ENCODE results near the gene ATG10. TPM values are rescaled to one million over a fixed set of nuclear protein-coding genes. Genes with fewer than 3 reads are reported as not detected.
"Not testable (repeated sequence)": the region's sequence is repeated elsewhere in the genome, so short reads cannot be mapped to it uniquely, and the experiment has no call there.

The ATG10 gene
- total RNA-seq, 1 donor from 2014 or later, result 4.3 TPM

DNA sequence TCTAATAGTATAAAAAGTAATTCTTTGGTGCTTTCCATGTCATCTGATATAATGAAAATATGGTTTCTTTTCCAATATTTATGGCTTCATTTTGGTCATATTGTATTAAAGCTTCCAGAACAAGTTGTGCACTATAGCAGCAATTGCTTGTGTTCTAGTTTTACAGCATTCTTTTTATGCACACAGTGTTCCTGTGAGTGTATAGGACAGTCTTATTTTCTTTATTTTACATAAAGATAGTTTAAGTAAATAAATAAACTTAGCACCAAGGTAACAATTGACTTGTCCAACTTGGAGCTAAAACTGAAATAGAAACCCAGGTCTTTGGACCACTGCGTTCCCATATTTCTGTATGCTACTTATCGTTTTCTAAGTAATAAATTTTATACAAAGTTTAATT, 38.9 kb downstream of the ATG10 start:
- no peaks in the 10 kb centered on the region for H3K4me1 ChIP-seq (ENCODE audit: insufficient read depth, low read length)
- H3K36me3 ChIP-seq (ENCODE audit: insufficient read depth, low read length), result no peaks in the 10 kb centered on the region
- no peaks in the 10 kb centered on the region for H3K9me3 ChIP-seq (ENCODE audit: insufficient read depth, low read depth, low read length)
- H3K27ac Mint-ChIP-seq (ENCODE audit: unreplicated experiment), result no peak overlapping the region
- H3K27me3 Mint-ChIP-seq (ENCODE audit: low read depth, unreplicated experiment), result no peaks in the 10 kb centered on the region
- H3K4me3 Mint-ChIP-seq (ENCODE audit: unreplicated experiment), result no peak overlapping the region
- no peaks in the 10 kb centered on the region for H4K20me1 ChIP-seq (ENCODE audit: insufficient read depth, low read length)
- FAIRE-seq (no peak), DNase-seq (ENCODE audit: low read depth) (no peak)
- H3K36me3 Mint-ChIP-seq (ENCODE audit: low read depth, unreplicated experiment), result peaks cover 5% of the 10 kb centered on the region
- H3K27me3 ChIP-seq (ENCODE audit: insufficient read depth, low read length), result no peaks in the 10 kb centered on the region
- no peak overlapping the region for H2AFZ ChIP-seq (ENCODE audit: low read depth, low read length)
- no peak overlapping the region for H3K4me2 ChIP-seq (ENCODE audit: low read length)
- no peak overlapping the region for H3K9ac ChIP-seq (ENCODE audit: low read length)
- H3K79me2 ChIP-seq (ENCODE audit: insufficient read depth, low read length), result no peaks in the 10 kb centered on the region
- no peak overlapping the region for H3K4me3 ChIP-seq (ENCODE audit: insufficient read depth, low read depth, low read length)
- TF ChIP-seq EZH2 (IDR thresholded peaks at IDR 0.05; ENCODE audit: insufficient read depth, low read length), result no peak
- H3K27ac ChIP-seq (ENCODE audit: low read depth, low read length), result no peak overlapping the region
- peaks cover 6% of the 10 kb centered on the region for H3K9me3 Mint-ChIP-seq (ENCODE audit: unreplicated experiment)
- no peaks in the 10 kb centered on the region for H3K4me1 Mint-ChIP-seq (ENCODE audit: low read depth, unreplicated experiment)

DNA sequence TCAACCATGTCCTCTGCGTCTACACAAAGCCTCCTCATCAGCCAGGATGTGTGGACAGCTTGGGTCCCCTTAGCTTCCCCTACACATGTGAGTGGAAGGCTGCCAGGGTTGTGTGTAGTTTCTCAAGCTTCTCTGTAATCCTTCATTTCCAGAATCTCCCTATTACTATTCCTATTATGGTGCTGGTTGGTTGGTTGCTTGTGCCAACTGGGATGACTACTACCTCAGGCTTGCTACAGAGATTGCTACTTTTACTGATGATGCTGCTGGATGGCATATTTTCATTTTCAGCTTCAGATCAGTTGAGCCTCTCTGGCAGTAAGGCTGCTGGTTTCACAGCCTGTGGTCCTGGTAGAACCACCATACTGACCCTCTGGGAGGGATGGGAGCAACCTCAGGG, 39.9 kb downstream of the ATG10 start:
- peaks cover 6% of the 10 kb centered on the region for H3K9me3 Mint-ChIP-seq (ENCODE audit: unreplicated experiment)
- no peaks in the 10 kb centered on the region for H3K27me3 Mint-ChIP-seq (ENCODE audit: low read depth, unreplicated experiment)
- H3K4me1 Mint-ChIP-seq (ENCODE audit: low read depth, unreplicated experiment), result no peaks in the 10 kb centered on the region
- Histone ChIP-seq H2AFZ (ENCODE audit: low read depth, low read length) (no peak overlapping the region), H3K9me3 (ENCODE audit: insufficient read depth, low read depth, low read length) (no peaks in the 10 kb centered on the region), H3K4me1 (ENCODE audit: insufficient read depth, low read length) (no peaks in the 10 kb centered on the region), H3K4me2 (ENCODE audit: low read length) (no peak overlapping the region), H4K20me1 (ENCODE audit: insufficient read depth, low read length) (no peaks in the 10 kb centered on the region), H3K9ac (ENCODE audit: low read length) (no peak overlapping the region), H3K27me3 (ENCODE audit: insufficient read depth, low read length) (no peaks in the 10 kb centered on the region), H3K36me3 (ENCODE audit: insufficient read depth, low read length) (no peaks in the 10 kb centered on the region), H3K27ac (ENCODE audit: low read depth, low read length) (no peak overlapping the region), H3K4me3 (ENCODE audit: insufficient read depth, low read depth, low read length) (no peak overlapping the region), H3K79me2 (ENCODE audit: insufficient read depth, low read length) (no peaks in the 10 kb centered on the region)
- H3K36me3 Mint-ChIP-seq (ENCODE audit: low read depth, unreplicated experiment), result peaks cover 8% of the 10 kb centered on the region
- FAIRE-seq, result no peak
- H3K27ac Mint-ChIP-seq (ENCODE audit: unreplicated experiment), result no peak overlapping the region
- no peak for TF ChIP-seq EZH2 (IDR thresholded peaks at IDR 0.05; ENCODE audit: insufficient read depth, low read length)
- TF ChIP-seq, protein P1, sequence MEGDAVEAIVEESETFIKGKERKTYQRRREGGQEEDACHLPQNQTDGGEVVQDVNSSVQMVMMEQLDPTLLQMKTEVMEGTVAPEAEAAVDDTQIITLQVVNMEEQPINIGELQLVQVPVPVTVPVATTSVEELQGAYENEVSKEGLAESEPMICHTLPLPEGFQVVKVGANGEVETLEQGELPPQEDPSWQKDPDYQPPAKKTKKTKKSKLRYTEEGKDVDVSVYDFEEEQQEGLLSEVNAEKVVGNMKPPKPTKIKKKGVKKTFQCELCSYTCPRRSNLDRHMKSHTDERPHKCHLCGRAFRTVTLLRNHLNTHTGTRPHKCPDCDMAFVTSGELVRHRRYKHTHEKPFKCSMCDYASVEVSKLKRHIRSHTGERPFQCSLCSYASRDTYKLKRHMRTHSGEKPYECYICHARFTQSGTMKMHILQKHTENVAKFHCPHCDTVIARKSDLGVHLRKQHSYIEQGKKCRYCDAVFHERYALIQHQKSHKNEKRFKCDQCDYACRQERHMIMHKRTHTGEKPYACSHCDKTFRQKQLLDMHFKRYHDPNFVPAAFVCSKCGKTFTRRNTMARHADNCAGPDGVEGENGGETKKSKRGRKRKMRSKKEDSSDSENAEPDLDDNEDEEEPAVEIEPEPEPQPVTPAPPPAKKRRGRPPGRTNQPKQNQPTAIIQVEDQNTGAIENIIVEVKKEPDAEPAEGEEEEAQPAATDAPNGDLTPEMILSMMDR (IDR thresholded peaks at IDR 0.05; ENCODE audit: insufficient read depth, low read depth, low read length), result no peak
- peak; percentile 55 for DNase-seq (ENCODE audit: low read depth)
- no peak overlapping the region for H3K4me3 Mint-ChIP-seq (ENCODE audit: unreplicated experiment)

DNA sequence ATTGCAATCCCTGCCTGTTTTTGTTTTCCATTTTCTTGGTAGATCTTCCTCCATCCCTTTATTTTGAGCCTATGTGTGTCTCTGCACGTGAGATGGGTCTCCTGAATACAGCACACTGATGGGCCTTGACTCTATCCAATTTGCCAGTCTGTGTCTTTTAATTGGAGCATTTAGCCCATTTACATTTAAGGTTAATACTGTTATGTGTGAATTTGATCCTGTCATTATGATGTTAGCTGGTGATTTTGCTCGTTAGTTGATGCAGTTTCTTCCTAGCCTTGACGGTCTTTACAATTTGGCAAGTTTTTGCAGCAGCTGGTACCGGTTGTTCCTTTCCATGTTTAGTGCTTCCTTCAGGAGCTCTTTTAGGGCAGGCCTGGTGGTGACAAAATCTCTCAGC, 42.8 kb downstream of the ATG10 start:
- not testable (repeated sequence) for H3K9ac ChIP-seq (ENCODE audit: low read length); H3K36me3 Mint-ChIP-seq (ENCODE audit: low read depth, unreplicated experiment); H3K9me3 ChIP-seq (ENCODE audit: insufficient read depth, low read depth, low read length); H3K27me3 ChIP-seq (ENCODE audit: insufficient read depth, low read length); H3K27ac Mint-ChIP-seq (ENCODE audit: unreplicated experiment); H4K20me1 ChIP-seq (ENCODE audit: insufficient read depth, low read length); H3K9me3 Mint-ChIP-seq (ENCODE audit: unreplicated experiment); H3K4me2 ChIP-seq (ENCODE audit: low read length); H3K36me3 ChIP-seq (ENCODE audit: insufficient read depth, low read length); FAIRE-seq; H3K27ac ChIP-seq (ENCODE audit: low read depth, low read length); H3K4me3 Mint-ChIP-seq (ENCODE audit: unreplicated experiment); H3K27me3 Mint-ChIP-seq (ENCODE audit: low read depth, unreplicated experiment); H3K4me1 ChIP-seq (ENCODE audit: insufficient read depth, low read length); DNase-seq (ENCODE audit: low read depth); H2AFZ ChIP-seq (ENCODE audit: low read depth, low read length); H3K79me2 ChIP-seq (ENCODE audit: insufficient read depth, low read length); H3K4me3 ChIP-seq (ENCODE audit: insufficient read depth, low read depth, low read length)
- H3K4me1 Mint-ChIP-seq (ENCODE audit: low read depth, unreplicated experiment), result peaks cover 13% of the 10 kb centered on the region

DNA sequence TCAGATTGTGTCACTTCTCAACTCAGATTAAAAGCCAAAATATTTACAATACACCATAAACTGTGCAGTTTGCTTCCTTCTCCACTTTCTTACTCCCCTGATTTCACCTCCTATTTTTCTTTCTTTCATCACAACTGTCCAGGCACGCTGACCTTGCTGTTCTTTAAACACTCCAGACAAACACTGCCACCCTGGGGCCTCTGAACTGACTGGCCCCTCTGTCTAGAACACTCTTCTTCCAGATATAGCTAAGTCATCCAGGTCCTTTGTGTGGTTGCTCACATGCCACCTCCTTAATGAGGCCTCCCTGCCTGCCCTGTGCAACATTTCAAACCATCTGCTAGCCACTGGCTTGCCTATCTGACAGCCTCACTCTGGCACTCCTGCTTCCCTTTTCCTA, 46.6 kb downstream of the ATG10 start:
- Mint-ChIP-seq H3K9me3 (ENCODE audit: unreplicated experiment) (peaks cover 6% of the 10 kb centered on the region), H3K4me3 (ENCODE audit: unreplicated experiment) (no peak overlapping the region), H3K4me1 (ENCODE audit: low read depth, unreplicated experiment) (peaks cover 13% of the 10 kb centered on the region), H3K36me3 (ENCODE audit: low read depth, unreplicated experiment) (peaks cover 8% of the 10 kb centered on the region), H3K27ac (ENCODE audit: unreplicated experiment) (peak overlapping the region; percentile 50), H3K27me3 (ENCODE audit: low read depth, unreplicated experiment) (no peaks in the 10 kb centered on the region)
- no peaks in the 10 kb centered on the region for H4K20me1 ChIP-seq (ENCODE audit: insufficient read depth, low read length)
- H3K36me3 ChIP-seq (ENCODE audit: insufficient read depth, low read length), result no peaks in the 10 kb centered on the region
- no peak for FAIRE-seq
- no peaks in the 10 kb centered on the region for H3K79me2 ChIP-seq (ENCODE audit: insufficient read depth, low read length)
- H3K27ac ChIP-seq (ENCODE audit: low read depth, low read length), result no peak overlapping the region
- no peak for TF ChIP-seq EZH2 (IDR thresholded peaks at IDR 0.05; ENCODE audit: insufficient read depth, low read length)
- TF ChIP-seq, protein P1 (IDR thresholded peaks at IDR 0.05; ENCODE audit: insufficient read depth, low read depth, low read length), result no peak
- H2AFZ ChIP-seq (ENCODE audit: low read depth, low read length), result no peak overlapping the region
- no peak overlapping the region for H3K4me3 ChIP-seq (ENCODE audit: insufficient read depth, low read depth, low read length)
- no peaks in the 10 kb centered on the region for H3K27me3 ChIP-seq (ENCODE audit: insufficient read depth, low read length)
- H3K9me3 ChIP-seq (ENCODE audit: insufficient read depth, low read depth, low read length), result no peaks in the 10 kb centered on the region
- peak; percentile 8 for DNase-seq (ENCODE audit: low read depth)
- H3K4me1 ChIP-seq (ENCODE audit: insufficient read depth, low read length), result no peaks in the 10 kb centered on the region
- no peak overlapping the region for H3K4me2 ChIP-seq (ENCODE audit: low read length)
- no peak overlapping the region for H3K9ac ChIP-seq (ENCODE audit: low read length)

Measured in astrocyte (in vitro differentiated cells and primary cell).